ENCODE data around the gene AFF1. TPM values are rescaled to one million over a fixed set of nuclear protein-coding genes. Genes with fewer than 3 reads are reported as not detected.

Gene AFF1
- total RNA-seq, 4 donors from 2014 or later = 72.5 to 128 (median 108) TPM

GRCh38 chr4:87019898-87020297, 85.1 kb downstream of the AFF1 start:
- Histone ChIP-seq H3K9me3 (no peaks in the 10 kb centered on the region), H3K4me1 (peaks cover 0 to 46% (median 3%) of the 10 kb centered on the region in 4 donors), H3K36me3 (no peaks in the 10 kb centered on the region), H3K27me3 (no peaks in the 10 kb centered on the region), H3K27ac (peak overlapping the region in 1 of 4 donors; percentile 43), H3K4me3 (no peak overlapping the region)
- no peak for DNase-seq
- TF ChIP-seq CTCF (IDR thresholded peaks at IDR 0.05) = no peak
- no peak for TF ChIP-seq POLR2A (IDR thresholded peaks at IDR 0.05)

GRCh38 chr4:87024201-87024600, 89.4 kb downstream of the AFF1 start:
- H3K4me1 ChIP-seq = peaks cover 0 to 54% (median 2%) of the 10 kb centered on the region in 4 donors
- H3K27me3 ChIP-seq = no peaks in the 10 kb centered on the region
- DNase-seq = no peak
- no peaks in the 10 kb centered on the region for H3K9me3 ChIP-seq
- H3K4me3 ChIP-seq = no peak overlapping the region
- no peak overlapping the region for H3K27ac ChIP-seq
- TF ChIP-seq CTCF (IDR thresholded peaks at IDR 0.05) (no peak), POLR2A (IDR thresholded peaks at IDR 0.05) (no peak)
- H3K36me3 ChIP-seq = no peaks in the 10 kb centered on the region

GRCh38 chr4:87025023-87025613, 90.3 kb downstream of the AFF1 start:
- Histone ChIP-seq H3K36me3 (no peaks in the 10 kb centered on the region), H3K9me3 (no peaks in the 10 kb centered on the region), H3K27me3 (no peaks in the 10 kb centered on the region), H3K4me3 (no peak overlapping the region), H3K27ac (peak overlapping the region in 1 of 4 donors; percentile 22), H3K4me1 (peaks cover 0 to 63% (median 0%) of the 10 kb centered on the region in 4 donors)
- no peak for DNase-seq
- TF ChIP-seq CTCF (IDR thresholded peaks at IDR 0.05) = no peak
- TF ChIP-seq POLR2A (IDR thresholded peaks at IDR 0.05) = no peak

GRCh38 chr4:87025614-87026041, 90.8 kb downstream of the AFF1 start:
- TF ChIP-seq POLR2A (IDR thresholded peaks at IDR 0.05) = no peak
- no peak for TF ChIP-seq CTCF (IDR thresholded peaks at IDR 0.05)
- peak overlapping the region in 1 of 4 donors; percentile 22 for H3K27ac ChIP-seq
- H3K4me1 ChIP-seq = peaks cover 0 to 68% (median 0%) of the 10 kb centered on the region in 4 donors
- no peak for DNase-seq
- no peak overlapping the region for H3K4me3 ChIP-seq
- no peaks in the 10 kb centered on the region for H3K27me3 ChIP-seq
- H3K36me3 ChIP-seq = no peaks in the 10 kb centered on the region
- no peaks in the 10 kb centered on the region for H3K9me3 ChIP-seq

GRCh38 chr4:87026800-87027495, 92.1 kb downstream of the AFF1 start:
- peaks cover 0 to 81% (median 1%) of the 10 kb centered on the region in 4 donors for H3K4me1 ChIP-seq
- no peaks in the 10 kb centered on the region for H3K36me3 ChIP-seq
- H3K27me3 ChIP-seq = no peaks in the 10 kb centered on the region
- TF ChIP-seq CTCF (IDR thresholded peaks at IDR 0.05) = no peak
- TF ChIP-seq POLR2A (IDR thresholded peaks at IDR 0.05) = no peak
- H3K4me3 ChIP-seq = no peak overlapping the region
- peak overlapping the region in 3 of 4 donors; percentile 3 to 53 (median 19) for H3K27ac ChIP-seq
- no peaks in the 10 kb centered on the region for H3K9me3 ChIP-seq
- DNase-seq = peak in 1 of 3 donors; percentile 50
